ENCODE data around the gene TPR.

Gene TPR

GRCh38 chr1:186326009-186326408, 49.0 kb downstream of the TPR start:
- DNase-seq, result no peak

- DNase-seq, result no peak
These were observed 49.8 kb downstream of the TPR start for GRCh38 chr1:186325239-186325638.

- DNase-seq, result no peak
These were observed 51.2 kb downstream of the TPR start for GRCh38 chr1:186323865-186324264.

GRCh38 chr1:186315570-186315969, 59.5 kb downstream of the TPR start:
- no peak for DNase-seq

GRCh38 chr1:186311375-186312051, 63.5 kb downstream of the TPR start:
- DNase-seq, result no peak

GRCh38 chr1:186310307-186310706, 64.7 kb downstream of the TPR start:
- DNase-seq, result no peak

- DNase-seq, result no peak
These were observed 66.6 kb downstream of the TPR start for GRCh38 chr1:186308264-186309060.

- no peak for DNase-seq
These were observed 67.6 kb downstream of the TPR start for GRCh38 chr1:186307445-186307844.

GRCh38 chr1:186306533-186306932, 68.5 kb downstream of the TPR start:
- no peak for DNase-seq

- DNase-seq, result no peak
These were observed 69.8 kb downstream of the TPR start for GRCh38 chr1:186304982-186305949.

GRCh38 chr1:186303911-186304310, 71.1 kb downstream of the TPR start:
- DNase-seq, result no peak

GRCh38 chr1:186302381-186302920, 72.6 kb downstream of the TPR start:
- DNase-seq, result no peak

GRCh38 chr1:186301448-186301847, 73.6 kb downstream of the TPR start:
- DNase-seq, result no peak

GRCh38 chr1:186300056-186300455, 75.0 kb downstream of the TPR start:
- DNase-seq, result no peak

GRCh38 chr1:186299570-186299969, 75.5 kb downstream of the TPR start:
- DNase-seq, result no peak

GRCh38 chr1:186298851-186299250, 76.2 kb downstream of the TPR start:
- no peak for DNase-seq

- no peak for DNase-seq
These were observed 77.5 kb downstream of the TPR start for GRCh38 chr1:186297439-186298045.

GRCh38 chr1:186295980-186296379, 79.1 kb downstream of the TPR start, which contains the start of gene PRG4:
PRG4 (plus strand) TSS chr1:186296279.
- DNase-seq, result no peak

GRCh38 chr1:186292875-186293274, 82.2 kb downstream of the TPR start:
- DNase-seq, result no peak

GRCh38 chr1:186291271-186291670, 83.8 kb downstream of the TPR start:
- no peak for DNase-seq

GRCh38 chr1:186289943-186290545, 85.0 kb downstream of the TPR start:
- DNase-seq, result no peak

All from activated CD4-positive, alpha-beta T cell treated with anti-CD3 and anti-CD28 coated beads, Interleukin-2, amount 50 U/mL, for 1 hour (primary cell).